HG02763 (cell line): ENCODE data around the gene CEPT1.

Source experiments
- ATAC-seq: cut with Tn5 transposase; IDR thresholded peaks from one replicate; pipeline ENCODE4 v1.9.1; 2021; ENCODE audit warnings: mild to moderate bottlenecking, moderate library complexity; ENCODE audit not compliant: unreplicated experiment

The CEPT1 gene

GRCh38 chr1:111225717-111226400 lies 85.8 kb downstream of the CEPT1 start:
- no peak for ATAC-seq

- ATAC-seq, result no peak
Measured at GRCh38 chr1:111227434-111227833, 87.4 kb downstream of the CEPT1 start, which contains the start of gene CHI3L2. TSS of gene CHI3L2 (plus strand) at chr1:111227713. CDS start at chr1:111227730, 17 bp downstream.

GRCh38 chr1:111227851-111228747 lies 88.1 kb downstream of the CEPT1 start:
- ATAC-seq, result no peak

GRCh38 chr1:111228748-111229126 lies 88.7 kb downstream of the CEPT1 start:
- no peak for ATAC-seq

- no peak for ATAC-seq
Measured at GRCh38 chr1:111232134-111232533, 92.1 kb downstream of the CEPT1 start.

- ATAC-seq, result no peak
Measured at GRCh38 chr1:111234258-111234657, 94.2 kb downstream of the CEPT1 start.
